Ovary (tissue), 9 donors: ENCODE data around the gene SEMG2. TPM values are rescaled to one million over a fixed set of nuclear protein-coding genes. Genes with fewer than 3 reads are reported as not detected.

ENCODE experiments used
- DNase-seq, 5 donors: peaks; one replicate each; pipeline ENCODE4 v3.0.0-alpha.2; 2019 to 2020
- H3K27ac ChIP-seq, 2 donors: fragments of 200-600 bp; one replicate each; pipeline versions ENCODE4 v1.5.1 to v1.8.0; 2019 to 2022
- H3K27me3 ChIP-seq: fragments of 200-600 bp; one replicate; pipeline ENCODE4 v1.8.0; 2022
- H3K36me3 ChIP-seq: fragments of 200-600 bp; sonication (generic); one replicate; pipeline ENCODE4 v1.5.1; 2019
- H3K4me1 ChIP-seq: one replicate; pipeline ENCODE4 v1.8.1; 2013; ENCODE audit warnings: mild to moderate bottlenecking, moderate library complexity; ENCODE audit not compliant: insufficient read depth
- H3K4me3 ChIP-seq: fragments of 200-600 bp; sonication (generic); one replicate; pipeline ENCODE4 v1.5.1; 2017
- H3K9me3 ChIP-seq, 2 donors: fragments of 200-600 bp in 1 of 2; sonication (generic) in 1 of 2; one replicate each; pipeline versions ENCODE4 v1.5.1 to v1.8.1; 2013 to 2019; ENCODE audit warnings: mild to moderate bottlenecking in 1 of 2, moderate library complexity in 1 of 2
- EP300 ChIP-seq: sonication (generic); formaldehyde crosslinking; IDR thresholded peaks from one replicate; pipeline ENCODE4 v1.6.1; 2017; ENCODE audit warnings: antibody characterized with exemption
- POLR2A ChIP-seq: fragments of 450-650 bp; IDR thresholded peaks from one replicate; pipeline ENCODE4 v1.6.1; 2017; ENCODE audit warnings: antibody characterized with exemption, mild to moderate bottlenecking, moderate library complexity
- WGBS, 3 donors: extraction: QIAGEN DNeasy Blood & Tissue Kit in 1 of 3; methylation state at CpG; one replicate each; pipeline versions ENCODE4 v1.1.5 to v1.1.7; 2013 to 2017; 5-methylcytosine and 5-hydroxymethylcytosine counted together
- intact Hi-C, 4 donors: fragments of 100-400 bp; cut with DNase I; formaldehyde crosslinking; loops; one replicate each; pipeline versions ENCODE4 v1.11.0 to v1.15.1; 2022 to 2023
- polyA plus RNA-seq, 2 donors: library from polyadenylated mRNA; stranded (reverse); fragments of 200-250 nt in 1 of 2; fragments of 350-450 nt in 1 of 2; fragmentation: Illumina TruSeq in 1 of 2; extraction: RNeasy Lipid Tissue Mini Kit (QIAGEN cat#74804) in 1 of 2; gene quantifications; one replicate each; pipeline ENCODE4 v1.2.3, GENCODE V29; 2013 to 2014
- total RNA-seq, 7 donors: library from RNA; depleted of rRNA in 2 of 7; stranded (reverse); fragments of >200 nt in 2 of 7; fragmentation: NEBNext Ultra II Directional in 3 of 7; extraction: Animal tissue kit (Norgen Biotek cat#: 25700) in 3 of 7; gene quantifications; one replicate each; pipeline versions ENCODE4 v1.1.0 to v1.2.4, GENCODE V29; 2016 to 2023
- TF ChIP-seq, protein P1 (sequence below), 3 donors: fragments of 450-650 bp in 2 of 3; fragments of 200-600 bp in 1 of 3; IDR thresholded peaks; one replicate each; pipeline versions ENCODE4 v1.5.1 to v1.8.0; 2016 to 2022; ENCODE audit warnings: antibody characterized with exemption in 3 of 3, mild to moderate bottlenecking in 1 of 3
- donor health status: DM: no; HTN: no; CAD: no; lungs with moderate emphysema.
- donor health status: DM: no; HTN: no; CAD: no.
- donor health status: Bipolar disorder and iron deficiency.
- donor health status: DM: yes; HTN: yes; CAD: no.
- donor health status: DM: no; HTN: no; CAD: no.
- donor health status: DM: yes; HTN: yes; CAD: no.

The SEMG2 gene
- total and polyA plus RNA-seq, 9 donors = not detected

- Histone ChIP-seq H3K4me1 (no peaks in the 10 kb centered on the region), H3K27ac (no peak overlapping the region), H3K27me3 (no peaks in the 10 kb centered on the region), H3K9me3 (no peaks in the 10 kb centered on the region), H3K36me3 (no peaks in the 10 kb centered on the region), H3K4me3 (no peak overlapping the region)
- TF ChIP-seq EP300 (no peak), POLR2A (no peak)
- TF ChIP-seq, protein P1, sequence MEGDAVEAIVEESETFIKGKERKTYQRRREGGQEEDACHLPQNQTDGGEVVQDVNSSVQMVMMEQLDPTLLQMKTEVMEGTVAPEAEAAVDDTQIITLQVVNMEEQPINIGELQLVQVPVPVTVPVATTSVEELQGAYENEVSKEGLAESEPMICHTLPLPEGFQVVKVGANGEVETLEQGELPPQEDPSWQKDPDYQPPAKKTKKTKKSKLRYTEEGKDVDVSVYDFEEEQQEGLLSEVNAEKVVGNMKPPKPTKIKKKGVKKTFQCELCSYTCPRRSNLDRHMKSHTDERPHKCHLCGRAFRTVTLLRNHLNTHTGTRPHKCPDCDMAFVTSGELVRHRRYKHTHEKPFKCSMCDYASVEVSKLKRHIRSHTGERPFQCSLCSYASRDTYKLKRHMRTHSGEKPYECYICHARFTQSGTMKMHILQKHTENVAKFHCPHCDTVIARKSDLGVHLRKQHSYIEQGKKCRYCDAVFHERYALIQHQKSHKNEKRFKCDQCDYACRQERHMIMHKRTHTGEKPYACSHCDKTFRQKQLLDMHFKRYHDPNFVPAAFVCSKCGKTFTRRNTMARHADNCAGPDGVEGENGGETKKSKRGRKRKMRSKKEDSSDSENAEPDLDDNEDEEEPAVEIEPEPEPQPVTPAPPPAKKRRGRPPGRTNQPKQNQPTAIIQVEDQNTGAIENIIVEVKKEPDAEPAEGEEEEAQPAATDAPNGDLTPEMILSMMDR (IDR thresholded peaks at IDR 0.05) = no peak
- WGBS, 3 donors = 61 to 80% (median 65%) methylated on average over 3 of the region's 3 CpGs
- intact Hi-C loops = no loop called here
- DNase-seq = no peak
Observed at GRCh38 chr20:45263556-45264266, 42.5 kb downstream of the SEMG2 start.

DNA sequence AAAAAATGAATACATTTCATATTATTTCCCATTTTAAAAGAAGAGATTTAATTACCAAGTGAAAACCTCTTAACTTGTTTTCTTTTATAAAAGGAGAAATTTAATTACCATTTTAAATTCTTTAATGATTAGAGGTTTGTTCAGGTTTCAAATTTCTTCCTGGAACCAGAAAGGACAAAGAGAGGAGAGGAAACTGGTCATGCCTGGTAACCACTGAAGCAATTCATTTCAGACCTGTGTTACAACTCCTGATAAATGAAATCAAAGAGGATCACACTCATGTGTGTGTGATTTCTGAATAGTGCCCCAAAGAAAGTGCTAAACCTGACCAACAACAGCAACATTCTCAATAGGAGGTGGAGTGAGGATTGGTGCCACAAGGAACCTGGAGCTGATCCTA, 45.8 kb downstream of the SEMG2 start:
- Histone ChIP-seq H3K36me3 (no peaks in the 10 kb centered on the region), H3K4me1 (no peaks in the 10 kb centered on the region), H3K27me3 (no peaks in the 10 kb centered on the region), H3K27ac (no peak overlapping the region), H3K4me3 (no peak overlapping the region), H3K9me3 (no peaks in the 10 kb centered on the region)
- intact Hi-C loops = no loop called here
- TF ChIP-seq, protein P1 (IDR thresholded peaks at IDR 0.05) = no peak
- no peak for TF ChIP-seq EP300
- no peak for TF ChIP-seq POLR2A
- DNase-seq = no peak

DNA sequence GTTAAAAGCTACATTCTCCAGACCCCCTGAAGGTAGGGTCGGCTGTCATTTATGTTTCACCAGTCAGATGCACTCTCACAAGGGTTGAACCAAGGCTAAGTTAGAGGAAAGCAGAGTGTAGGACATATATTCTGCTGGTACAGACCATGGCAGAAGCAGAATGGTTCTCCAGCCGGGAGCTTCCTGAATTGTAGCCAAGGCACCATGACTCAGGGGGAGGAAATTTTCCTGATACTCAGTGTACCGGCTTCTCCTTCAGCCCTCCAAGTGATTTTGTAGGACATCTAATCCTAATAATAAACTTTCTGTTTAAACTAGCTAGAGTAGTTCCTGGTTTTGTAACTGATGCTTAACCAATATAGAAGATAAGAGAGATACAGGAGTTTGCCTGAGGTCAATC, 47.4 kb downstream of the SEMG2 start:
- no peak for TF ChIP-seq POLR2A
- TF ChIP-seq EP300 = no peak
- TF ChIP-seq, protein P1 (IDR thresholded peaks at IDR 0.05) = no peak
- intact Hi-C loops = no loop called here
- Histone ChIP-seq H3K27ac (no peak overlapping the region), H3K4me1 (no peaks in the 10 kb centered on the region), H3K4me3 (no peak overlapping the region), H3K36me3 (no peaks in the 10 kb centered on the region), H3K9me3 (no peaks in the 10 kb centered on the region), H3K27me3 (no peaks in the 10 kb centered on the region)
- DNase-seq = no peak
- WGBS, 3 donors = 56 to 64% (median 64%) methylated on average over 3 of the region's 3 CpGs

DNA sequence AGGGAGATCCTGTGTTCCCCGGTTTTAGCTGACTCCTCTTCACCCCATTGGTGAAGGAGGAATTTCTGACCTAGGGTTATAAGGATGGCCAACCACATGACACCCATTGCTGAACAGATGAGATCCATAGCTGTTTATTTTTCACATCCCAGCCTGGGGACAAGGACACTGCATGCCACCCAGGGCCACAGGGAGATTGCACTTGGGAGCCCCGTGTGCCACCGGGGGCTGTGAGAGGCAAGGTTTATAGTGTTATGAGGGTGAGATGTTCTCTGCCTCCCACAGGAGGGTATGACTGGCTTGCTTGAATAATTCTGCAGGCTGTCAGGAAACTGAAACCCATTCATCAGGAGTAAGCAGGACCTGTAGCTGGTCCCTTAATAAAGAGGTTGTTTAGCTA, 47.9 kb downstream of the SEMG2 start:
- WGBS, 3 donors = 60 to 78% (median 63%) methylated on average over 3 of the region's 3 CpGs
- intact Hi-C loops = no loop called here
- H3K27me3 ChIP-seq = no peaks in the 10 kb centered on the region
- H3K36me3 ChIP-seq = no peaks in the 10 kb centered on the region
- H3K27ac ChIP-seq = no peak overlapping the region
- no peaks in the 10 kb centered on the region for H3K9me3 ChIP-seq
- H3K4me3 ChIP-seq = no peak overlapping the region
- H3K4me1 ChIP-seq = no peaks in the 10 kb centered on the region
- no peak for DNase-seq
- TF ChIP-seq EP300 (no peak), POLR2A (no peak)

DNA sequence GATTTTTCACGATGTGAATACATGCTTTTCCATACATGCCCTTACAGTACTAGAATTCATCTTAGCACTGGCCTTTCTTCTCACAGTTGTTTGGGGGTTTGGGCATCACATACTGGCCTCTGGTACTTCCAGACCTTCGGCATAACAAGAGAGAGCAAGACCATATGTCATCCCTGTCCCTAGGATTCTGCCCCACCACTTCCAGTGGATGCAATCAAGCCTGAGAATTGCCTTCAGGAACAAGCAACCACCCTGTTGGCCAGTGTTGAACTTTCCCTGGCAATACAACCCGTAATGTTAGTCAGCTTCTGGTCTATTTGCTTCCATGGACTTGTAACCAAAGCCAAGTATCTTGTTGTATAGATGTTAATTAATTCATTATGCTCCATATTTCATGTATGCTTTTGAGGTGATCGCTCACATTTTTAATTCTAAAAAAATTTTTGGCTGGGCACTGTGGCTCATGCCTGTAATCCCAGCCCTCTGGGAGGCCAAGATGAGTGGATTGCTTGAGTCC, 48.6 kb downstream of the SEMG2 start:
- Histone ChIP-seq H3K9me3 (no peaks in the 10 kb centered on the region), H3K36me3 (no peaks in the 10 kb centered on the region), H3K4me1 (no peaks in the 10 kb centered on the region), H3K27ac (no peak overlapping the region), H3K27me3 (no peaks in the 10 kb centered on the region), H3K4me3 (no peak overlapping the region)
- WGBS, 3 donors = 71 to 78% (median 72%) methylated on average over 4 of the region's 4 CpGs
- TF ChIP-seq, protein P1 (IDR thresholded peaks at IDR 0.05) = no peak
- TF ChIP-seq POLR2A (no peak), EP300 (no peak)
- intact Hi-C loops = no loop called here
- no peak for DNase-seq
